H9 (cell line): ENCODE data around the gene POLG2. TPM values are rescaled to one million over a fixed set of nuclear protein-coding genes. Genes with fewer than 3 reads are reported as not detected.

ENCODE experiments used
- DNase-seq: peaks from one replicate; pipeline ENCODE4 v3.0.0-alpha.2; 2017
- H2AFZ ChIP-seq: one replicate; pipeline ENCODE4 v1.6.1; 2013; ENCODE audit warnings: mild to moderate bottlenecking, low read length, control low read depth, moderate library complexity
- H2AK5ac ChIP-seq: 2 replicates; pipeline ENCODE4 v1.6.1; 2013; ENCODE audit warnings: low read length, control low read depth, mixed read lengths; ENCODE audit not compliant: insufficient read length
- H2BK120ac ChIP-seq: one replicate; pipeline ENCODE4 v1.6.1; 2013; ENCODE audit warnings: low read depth, mild to moderate bottlenecking, low read length, control low read depth, inconsistent platforms; ENCODE audit not compliant: poor library complexity, severe bottlenecking
- H2BK12ac ChIP-seq: 2 replicates; pipeline ENCODE4 v1.6.1; 2013; ENCODE audit warnings: low read length, control low read depth, mixed read lengths, low read depth; ENCODE audit not compliant: insufficient read length
- H2BK15ac ChIP-seq: 2 replicates; pipeline ENCODE4 v1.6.1; 2013; ENCODE audit warnings: low read depth, low read length, control low read depth
- H2BK20ac ChIP-seq: one replicate; pipeline ENCODE4 v1.6.1; 2013; ENCODE audit warnings: low read depth, mild to moderate bottlenecking, low read length, control low read depth, inconsistent platforms; ENCODE audit not compliant: poor library complexity, severe bottlenecking
- H2BK5ac ChIP-seq: 2 replicates; pipeline ENCODE4 v1.6.1; 2013; ENCODE audit warnings: low read length, control low read depth, mixed read lengths; ENCODE audit not compliant: insufficient read length
- H3K14ac ChIP-seq: 2 replicates; pipeline ENCODE4 v1.6.1; 2013; ENCODE audit warnings: low read length, control low read depth; ENCODE audit not compliant: insufficient read depth
- H3K18ac ChIP-seq: 2 replicates; pipeline ENCODE4 v1.6.1; 2013; ENCODE audit warnings: low read depth, mild to moderate bottlenecking, mixed read lengths, low read length, control low read depth; ENCODE audit not compliant: insufficient read length
- H3K23ac ChIP-seq: 2 replicates; pipeline ENCODE4 v1.6.1; 2013; ENCODE audit warnings: low read length, control low read depth, mixed read lengths, low read depth; ENCODE audit not compliant: insufficient read length
- H3K23me2 ChIP-seq: 2 replicates; pipeline ENCODE4 v1.6.1; 2013; ENCODE audit warnings: low read depth, mild to moderate bottlenecking, mixed read lengths, low read length, control low read depth; ENCODE audit not compliant: insufficient read length, poor library complexity, severe bottlenecking
- H3K27ac ChIP-seq: 2 replicates; pipeline ENCODE4 v1.5.1; 2013; ENCODE audit warnings: low read length, control low read depth, mixed read lengths, low read depth; ENCODE audit not compliant: insufficient read length
- H3K27me3 ChIP-seq: 2 replicates; pipeline ENCODE4 v1.6.1; 2013; ENCODE audit warnings: low read length, control low read depth, inconsistent platforms; ENCODE audit not compliant: insufficient read depth
- H3K4ac ChIP-seq: 2 replicates; pipeline ENCODE4 v1.6.1; 2013; ENCODE audit warnings: low read depth, mild to moderate bottlenecking, control low read depth, inconsistent platforms, low read length, moderate library complexity
- H3K4me1 ChIP-seq: 2 replicates; pipeline ENCODE4 v1.6.1; 2013; ENCODE audit warnings: low read length, control low read depth, inconsistent platforms; ENCODE audit not compliant: insufficient read depth
- H3K4me2 ChIP-seq: 2 replicates; pipeline ENCODE4 v1.6.1; 2013; ENCODE audit warnings: low read length, control low read depth, mixed read lengths; ENCODE audit not compliant: insufficient read length, insufficient read depth
- H3K56ac ChIP-seq: 2 replicates; pipeline ENCODE4 v1.6.1; 2013; ENCODE audit warnings: low read depth, mild to moderate bottlenecking, mixed read lengths, low read length, control low read depth; ENCODE audit not compliant: insufficient read length
- H3K79me1 ChIP-seq: 2 replicates; pipeline ENCODE4 v1.6.1; 2013; ENCODE audit warnings: low read depth, mild to moderate bottlenecking, moderate library complexity, low read length, control low read depth, inconsistent platforms; ENCODE audit not compliant: insufficient read depth, poor library complexity, severe bottlenecking
- H3K79me2 ChIP-seq: 2 replicates; pipeline ENCODE4 v1.6.1; 2013; ENCODE audit warnings: low read length, control low read depth, inconsistent platforms; ENCODE audit not compliant: insufficient read depth
- H3K9ac ChIP-seq: 2 replicates; pipeline ENCODE4 v1.6.1; 2013; ENCODE audit warnings: low read length, control low read depth, mixed read lengths; ENCODE audit not compliant: insufficient read length; ENCODE audit errors: extremely low read depth
- H3K9me3 ChIP-seq: one replicate; pipeline ENCODE4 v1.6.1; 2013; ENCODE audit warnings: low read depth, low read length, inconsistent platforms; ENCODE audit not compliant: control insufficient read depth
- H3T11ph ChIP-seq: one replicate; pipeline ENCODE4 v1.6.1; 2013; ENCODE audit warnings: mild to moderate bottlenecking, low read length, control low read depth, inconsistent platforms
- H4K20me1 ChIP-seq: one replicate; pipeline ENCODE4 v1.6.1; 2013; ENCODE audit not compliant: control insufficient read depth, insufficient read length, insufficient read depth
- H4K5ac ChIP-seq: 2 replicates; pipeline ENCODE4 v1.6.1; 2013; ENCODE audit warnings: low read depth, mild to moderate bottlenecking, mixed read lengths, low read length, control low read depth; ENCODE audit not compliant: insufficient read length
- H4K8ac ChIP-seq: replicated peaks from 2 replicates; pipeline ENCODE4 v1.6.1; 2013; ENCODE audit warnings: low read length, control low read depth, mixed read lengths, low read depth; ENCODE audit not compliant: insufficient read length
- H4K91ac ChIP-seq: 2 replicates; pipeline ENCODE4 v1.6.1; 2013; ENCODE audit warnings: low read depth, mild to moderate bottlenecking, moderate library complexity, mixed read lengths, low read length, control low read depth; ENCODE audit not compliant: insufficient read length
- H3K27ac Mint-ChIP-seq, 3 experiments: 2 replicates in 2 of 3; 3 replicates in 1 of 3; pipeline ENCODE4 v1.8.0; 2020 to 2021; ENCODE audit warnings: mixed read lengths in 3 of 3, mild to moderate bottlenecking in 1 of 3, moderate library complexity in 1 of 3
- H3K27me3 Mint-ChIP-seq: 2 replicates; pipeline ENCODE4 v1.8.0; 2021; ENCODE audit warnings: low read depth, mild to moderate bottlenecking, moderate library complexity, mixed read lengths
- H3K36me3 Mint-ChIP-seq, 3 experiments: 2 replicates in 2 of 3; 3 replicates in 1 of 3; pipeline ENCODE4 v1.8.0; 2020 to 2021; ENCODE audit warnings: low read depth in 3 of 3, mixed read lengths in 3 of 3; ENCODE audit not compliant: insufficient read depth in 1 of 3
- H3K4me1 Mint-ChIP-seq, 2 experiments: 2 replicates each; pipeline ENCODE4 v1.8.0; 2020; ENCODE audit warnings: mixed read lengths in 2 of 2
- H3K4me3 Mint-ChIP-seq, 2 experiments: 2 replicates in 1 of 2; 3 replicates in 1 of 2; pipeline ENCODE4 v1.8.0; 2020 to 2021; ENCODE audit warnings: mild to moderate bottlenecking in 2 of 2, mixed read lengths in 2 of 2, moderate library complexity in 1 of 2
- H3K9me3 Mint-ChIP-seq, 2 experiments: 2 replicates in 1 of 2; 3 replicates in 1 of 2; pipeline ENCODE4 v1.8.0; 2020; ENCODE audit warnings: mild to moderate bottlenecking in 2 of 2, mixed read lengths in 2 of 2, moderate library complexity in 1 of 2
- CTCF ChIP-seq: fragments of 200-600 bp; sonication (generic); conservative IDR thresholded peaks from 3 replicates; pipeline ENCODE4 v1.8.0; 2021; ENCODE audit warnings: antibody characterized with exemption, mild to moderate bottlenecking
- WGBS: extraction: QIAGEN DNeasy Blood & Tissue Kit; methylation state at CpG from one replicate; pipeline ENCODE4 v1.1.7; 2013; ENCODE audit warnings: missing lambda C conversion rate, low lambda C conversion rate, mixed read lengths; ENCODE audit not compliant: insufficient read length; ENCODE audit errors: extremely low coverage; 5-methylcytosine and 5-hydroxymethylcytosine counted together
- microRNA-seq: library from miRNA; unstranded; fragments of <30 nt; microRNA quantifications from one replicate; pipeline ENCODE4, GENCODE V29; 2020; ENCODE audit warnings: borderline microRNAs expressed
- total RNA-seq: library from RNA; stranded (reverse); gene quantifications from 2 replicates; pipeline ENCODE4 v1.2.1, GENCODE V29; 2021

The POLG2 gene
- total RNA-seq, 1 experiment from 2014 or later = 35.5 TPM

- no peak overlapping the region for H2AK5ac ChIP-seq
- no peaks in the 10 kb centered on the region for H3K27me3 ChIP-seq
- Mint-ChIP-seq H3K27ac (no peak overlapping the region), H3K4me1 (peaks cover 9 to 10% of the 10 kb centered on the region in 2 experiments), H3K36me3 (peaks cover 11 to 18% (median 14%) of the 10 kb centered on the region in 3 experiments), H3K4me3 (no peak overlapping the region), H3K9me3 (peaks cover 21 to 34% of the 10 kb centered on the region in 2 experiments), H3K27me3 (peaks cover 3% of the 10 kb centered on the region; the same call in 1 of the 2 replicates)
- H2BK120ac ChIP-seq = no peak overlapping the region
- no peak overlapping the region for H3K56ac ChIP-seq
- H2AFZ ChIP-seq = no peak overlapping the region
- no peak for DNase-seq
- TF ChIP-seq CTCF = no peak
- WGBS = no CpG with 5 or more reads among the region's 1 CpG
- H4K91ac ChIP-seq = no peak overlapping the region
- no peaks in the 10 kb centered on the region for H4K20me1 ChIP-seq
- H3K23ac ChIP-seq = no peak overlapping the region
- no peak overlapping the region for H2BK5ac ChIP-seq
- no peaks in the 10 kb centered on the region for H3K4me1 ChIP-seq
- no peak overlapping the region for H2BK15ac ChIP-seq
- H3K9me3 ChIP-seq = peaks cover 11% of the 10 kb centered on the region
- no peak overlapping the region for H3K4me2 ChIP-seq
- no peak overlapping the region for H3K18ac ChIP-seq
- no peak overlapping the region for H3K9ac ChIP-seq
- H3K23me2 ChIP-seq = no peaks in the 10 kb centered on the region
- H3K14ac ChIP-seq = no peak overlapping the region
- no peak overlapping the region for H2BK12ac ChIP-seq
- H4K8ac ChIP-seq = no peak overlapping the region
- no peaks in the 10 kb centered on the region for H3K79me2 ChIP-seq
- H3K79me1 ChIP-seq = no peaks in the 10 kb centered on the region
- no peak overlapping the region for H4K5ac ChIP-seq
- H3K4ac ChIP-seq = no peak overlapping the region
- no peak overlapping the region for H3T11ph ChIP-seq
- H3K27ac ChIP-seq = no peak overlapping the region
- no peak overlapping the region for H2BK20ac ChIP-seq
Observed at GRCh38 chr17:64428406-64428805, 68.4 kb downstream of the POLG2 start.

Small RNAs within 50 kb of the gene (microRNA-seq; reads per million reads assigned to microRNA genes)
- gene MIR3064 = 0.70 reads per million
- not detected for gene MIR5047

Other genes starting within 250 kb of the POLG2 start
- 12.2 and 12.4 TPM in 2 replicates for gene TEX2, start 233.8 kb downstream of the POLG2 start, total RNA-seq
- gene PECAM1, start 106.2 kb downstream of the POLG2 start, total RNA-seq = 0.15 and 0.17 TPM in 2 replicates
- not detected in 2 replicates for gene MILR1, start 47.9 kb downstream of the POLG2 start, total RNA-seq
- gene DDX5, start 9.2 kb upstream of the POLG2 start, total RNA-seq = 864 and 869 TPM in 2 replicates
- gene CEP95, start 9.9 kb upstream of the POLG2 start, total RNA-seq = 61.9 and 67.3 TPM in 2 replicates
- gene SMURF2, start 165.3 kb upstream of the POLG2 start, total RNA-seq = 33.0 and 35.3 TPM in 2 replicates